Measurements from ENCODE around the gene PREX1.

DNA sequence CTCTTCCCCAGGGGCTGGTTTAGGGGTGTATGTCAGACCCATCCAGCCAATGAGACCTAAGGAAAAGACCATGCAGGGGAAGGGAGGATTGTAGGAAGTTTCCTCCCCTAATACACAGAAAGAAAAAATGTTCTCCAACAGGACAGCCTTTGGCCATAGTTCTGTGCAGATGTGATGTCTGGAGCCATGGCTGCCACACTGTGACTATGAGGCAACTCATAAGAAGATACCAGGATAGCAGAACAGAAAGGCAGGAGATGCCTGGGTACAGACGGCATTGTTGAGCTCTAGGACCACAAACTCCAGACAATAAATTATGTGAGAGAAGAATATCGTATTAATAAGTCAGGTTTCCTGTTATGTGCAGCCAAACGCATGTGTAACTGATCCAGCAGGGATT is 156.7 kb downstream of the PREX1 start:
- no peak for TF ChIP-seq CTCF (IDR thresholded peaks at IDR 0.05)
- no peak for TF ChIP-seq MEF2A (IDR thresholded peaks at IDR 0.05; ENCODE audit: borderline replicate concordance, low read depth)
- TF ChIP-seq SMC3 (IDR thresholded peaks at IDR 0.05; ENCODE audit: low read depth, low read length): no peak
- no peak for TF ChIP-seq TEAD4 (IDR thresholded peaks at IDR 0.05; ENCODE audit: borderline replicate concordance, insufficient read depth)
- TF ChIP-seq, protein P1, sequence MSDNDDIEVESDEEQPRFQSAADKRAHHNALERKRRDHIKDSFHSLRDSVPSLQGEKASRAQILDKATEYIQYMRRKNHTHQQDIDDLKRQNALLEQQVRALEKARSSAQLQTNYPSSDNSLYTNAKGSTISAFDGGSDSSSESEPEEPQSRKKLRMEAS (IDR thresholded peaks at IDR 0.05; ENCODE audit: low read depth): no peak
- no peak for TF ChIP-seq PBX3 (IDR thresholded peaks at IDR 0.05)
- TF ChIP-seq GABPA (IDR thresholded peaks at IDR 0.05; ENCODE audit: low read depth): no peak
- TF ChIP-seq, protein P2, sequence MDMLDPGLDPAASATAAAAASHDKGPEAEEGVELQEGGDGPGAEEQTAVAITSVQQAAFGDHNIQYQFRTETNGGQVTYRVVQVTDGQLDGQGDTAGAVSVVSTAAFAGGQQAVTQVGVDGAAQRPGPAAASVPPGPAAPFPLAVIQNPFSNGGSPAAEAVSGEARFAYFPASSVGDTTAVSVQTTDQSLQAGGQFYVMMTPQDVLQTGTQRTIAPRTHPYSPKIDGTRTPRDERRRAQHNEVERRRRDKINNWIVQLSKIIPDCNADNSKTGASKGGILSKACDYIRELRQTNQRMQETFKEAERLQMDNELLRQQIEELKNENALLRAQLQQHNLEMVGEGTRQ (IDR thresholded peaks at IDR 0.05; ENCODE audit: borderline replicate concordance, low read depth, low read length): no peak
- no peak for TF ChIP-seq EZH2phosphoT487 (IDR thresholded peaks at IDR 0.05; ENCODE audit: borderline replicate concordance, low read depth)
